ENCODE results near the gene NAGLU.

The NAGLU gene

GRCh38 chr17:42536048-42536371 lies at the start of gene NAGLU:
Gene NAGLU (plus strand): TSS chr17:42536241. CDS start chr17:42536273, 32 bp downstream.
- no peak for DNase-seq (ENCODE audit: low read depth, low spot score)

- no peak for DNase-seq (ENCODE audit: low read depth, low spot score)
These were observed 48.0 kb upstream of the NAGLU start for GRCh38 chr17:42488032-42488431.

- DNase-seq (ENCODE audit: low read depth, low spot score) = no peak
These were observed 42.7 kb upstream of the NAGLU start for GRCh38 chr17:42493319-42493718.

DNA sequence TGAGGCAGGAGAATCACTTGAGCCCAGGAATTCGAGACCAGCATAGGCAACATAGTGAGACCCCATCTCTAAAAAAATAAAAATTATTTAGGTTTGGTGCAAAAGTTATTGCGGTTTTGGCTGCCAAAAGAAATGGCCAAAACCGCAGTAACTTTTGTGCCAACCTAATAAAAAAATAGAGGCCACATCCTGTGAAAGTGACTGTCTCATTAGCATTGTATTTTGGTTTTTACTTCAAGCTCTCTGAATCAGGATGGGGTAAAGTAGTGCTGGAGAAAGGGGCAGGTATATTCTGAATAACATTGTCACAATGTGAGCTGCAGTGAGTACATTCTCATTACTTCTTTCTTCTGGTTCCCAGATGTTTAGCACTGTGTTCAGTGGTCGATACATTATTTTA lies 41.4 kb upstream of the NAGLU start:
- DNase-seq (ENCODE audit: low read depth, low spot score) = no peak

GRCh38 chr17:42498828-42499227 lies 37.2 kb upstream of the NAGLU start:
- DNase-seq (ENCODE audit: low read depth, low spot score) = no peak

- no peak for DNase-seq (ENCODE audit: low read depth, low spot score)
These were observed 34.0 kb upstream of the NAGLU start for GRCh38 chr17:42502091-42502490.

GRCh38 chr17:42502926-42503325 lies 33.1 kb upstream of the NAGLU start:
- no peak for DNase-seq (ENCODE audit: low read depth, low spot score)

DNA sequence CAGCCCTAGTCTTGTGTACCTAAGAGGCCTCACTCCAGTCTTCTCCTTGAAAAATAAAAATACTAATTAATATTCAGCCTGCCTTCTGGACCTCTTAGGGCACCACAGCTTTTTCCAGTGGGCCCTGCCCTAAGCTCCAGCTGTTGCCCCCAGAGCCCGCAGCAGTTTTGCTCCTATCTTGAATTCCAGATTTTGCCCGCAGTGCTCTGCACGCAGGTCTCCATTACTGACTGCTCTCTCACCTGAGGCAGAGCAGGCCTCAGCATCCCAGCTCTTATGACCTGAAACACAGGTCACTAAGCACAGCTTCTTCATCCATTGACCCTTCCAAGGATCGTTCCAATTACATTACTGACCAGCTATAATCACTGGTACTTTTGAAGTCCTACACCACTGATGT lies 28.4 kb upstream of the NAGLU start:
- no peak for DNase-seq (ENCODE audit: low read depth, low spot score)

DNA sequence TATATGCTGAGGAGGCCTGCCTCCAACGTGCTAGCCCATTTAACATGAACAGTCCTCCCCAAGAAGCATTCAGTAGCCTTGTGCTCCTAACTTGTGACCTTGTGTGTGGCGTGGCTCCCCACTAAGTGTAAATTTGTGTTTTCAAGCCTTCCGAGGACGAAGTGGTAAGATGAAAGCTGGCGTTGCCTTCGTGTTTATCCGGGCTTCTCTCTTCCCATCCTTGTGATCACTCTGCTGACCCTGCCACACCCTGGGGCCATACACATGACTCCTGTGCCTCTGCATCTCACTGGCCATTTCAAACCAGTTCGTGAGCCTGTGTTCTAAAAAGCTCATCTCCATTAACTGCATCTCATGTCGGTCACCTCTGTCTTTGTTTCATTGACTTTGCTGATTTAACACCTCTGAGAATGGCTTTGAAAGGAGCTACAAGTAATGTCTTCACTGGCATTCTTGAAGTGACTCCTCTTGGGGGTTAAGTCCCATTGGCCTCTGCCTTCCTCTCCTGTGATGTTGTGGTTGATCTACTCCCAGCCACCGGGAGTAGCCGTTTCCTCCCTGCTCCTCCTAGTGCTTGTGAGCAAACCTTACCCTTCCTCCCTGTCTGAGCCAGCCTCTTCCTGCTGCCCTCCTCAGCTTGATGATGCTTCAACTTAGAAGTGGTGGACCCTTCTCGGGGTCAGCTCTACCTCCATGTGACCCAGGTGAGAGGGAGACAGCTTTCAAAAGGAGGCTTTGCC lies 27.4 kb upstream of the NAGLU start:
- no peak for DNase-seq (ENCODE audit: low read depth, low spot score)

- DNase-seq (ENCODE audit: low read depth, low spot score) = no peak
These were observed 26.6 kb upstream of the NAGLU start for GRCh38 chr17:42509409-42509808.

- no peak for DNase-seq (ENCODE audit: low read depth, low spot score)
These were observed 26.2 kb upstream of the NAGLU start for GRCh38 chr17:42509841-42510240.

GRCh38 chr17:42512246-42512645 lies 23.8 kb upstream of the NAGLU start:
- DNase-seq (ENCODE audit: low read depth, low spot score) = no peak

- no peak for DNase-seq (ENCODE audit: low read depth, low spot score)
These were observed 23.2 kb upstream of the NAGLU start for GRCh38 chr17:42512733-42513251.

DNA sequence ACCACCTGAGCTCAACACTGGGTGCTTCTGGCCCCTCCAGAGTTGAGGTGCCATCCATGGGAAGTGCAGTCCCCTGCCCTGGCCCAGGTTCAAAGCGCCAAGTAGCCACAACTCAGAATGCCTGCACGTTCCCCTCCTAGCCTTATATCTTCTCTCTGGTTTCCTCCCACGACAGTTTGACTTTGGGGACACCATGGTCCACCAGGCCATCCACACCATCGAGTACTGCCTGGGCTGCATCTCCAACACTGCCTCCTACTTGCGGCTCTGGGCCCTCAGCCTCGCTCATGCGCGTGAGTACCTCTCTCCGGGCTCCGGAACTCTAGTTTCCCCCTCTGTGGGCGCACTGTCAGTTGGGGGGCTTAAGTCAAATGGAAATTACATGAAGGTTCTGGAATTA lies 22.4 kb upstream of the NAGLU start:
- DNase-seq (ENCODE audit: low read depth, low spot score) = no peak

GRCh38 chr17:42514279-42514678 lies 21.8 kb upstream of the NAGLU start:
- DNase-seq (ENCODE audit: low read depth, low spot score) = no peak

DNA sequence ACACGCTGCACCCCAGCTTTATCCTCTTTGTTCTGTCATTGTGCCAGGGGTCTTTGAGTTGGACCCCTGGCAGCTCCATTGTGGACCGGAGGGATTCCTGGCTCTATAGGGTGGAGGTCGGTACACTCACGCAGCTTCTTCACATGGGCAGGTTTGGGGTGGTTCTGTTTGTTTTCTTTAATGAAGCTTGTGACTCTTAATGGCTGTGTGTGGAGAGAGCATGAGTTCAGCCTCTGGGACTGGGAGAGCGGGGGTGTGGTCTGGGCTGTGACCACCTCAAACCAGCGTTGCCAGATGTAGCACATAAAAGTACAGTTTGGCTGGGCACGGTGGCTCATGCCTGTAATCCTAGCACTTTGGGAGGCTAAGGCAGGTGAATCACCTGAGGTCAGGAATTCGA lies 21.2 kb upstream of the NAGLU start:
- DNase-seq (ENCODE audit: low read depth, low spot score) = no peak

GRCh38 chr17:42517516-42517915 lies 18.5 kb upstream of the NAGLU start:
- DNase-seq (ENCODE audit: low read depth, low spot score) = no peak

DNA sequence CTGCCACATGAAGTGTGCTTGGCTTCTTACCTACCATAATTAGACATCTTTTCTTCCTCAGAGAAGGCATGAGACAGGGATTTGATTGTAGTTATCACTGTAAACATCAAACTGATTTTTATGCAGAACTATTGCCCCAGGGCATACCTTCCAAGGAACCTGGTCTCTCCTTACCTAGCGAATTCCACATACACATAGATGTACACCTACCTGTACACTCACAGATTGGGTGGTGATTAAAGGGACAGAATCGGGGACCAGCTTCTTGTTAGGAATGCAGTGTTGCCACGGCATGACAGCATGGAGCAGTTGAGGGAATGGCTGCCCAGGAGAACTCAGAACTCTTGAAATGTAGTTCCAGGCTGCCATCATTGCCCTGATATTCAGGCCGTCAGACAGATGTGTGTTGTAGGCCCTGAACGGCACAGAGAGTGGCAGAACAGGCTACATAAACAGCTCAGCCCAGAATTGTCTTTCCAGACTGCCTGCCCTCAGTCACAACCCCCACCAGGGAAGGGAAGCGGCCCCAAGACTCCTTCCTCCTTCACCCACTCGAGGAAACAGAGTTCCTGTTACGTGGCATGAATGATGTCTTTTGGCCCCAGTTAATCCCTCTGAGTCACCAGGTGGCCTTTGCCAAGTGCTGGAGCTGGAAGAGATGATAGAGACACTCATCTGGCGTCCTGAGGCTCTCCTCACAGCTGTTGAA lies 17.8 kb upstream of the NAGLU start:
- DNase-seq (ENCODE audit: low read depth, low spot score) = no peak

- DNase-seq (ENCODE audit: low read depth, low spot score) = no peak
These were observed 17.1 kb upstream of the NAGLU start for GRCh38 chr17:42518755-42519545.

GRCh38 chr17:42519546-42520491 lies 16.2 kb upstream of the NAGLU start:
- DNase-seq (ENCODE audit: low read depth, low spot score) = no peak

- DNase-seq (ENCODE audit: low read depth, low spot score) = no peak
These were observed 15.5 kb upstream of the NAGLU start for GRCh38 chr17:42520540-42520951.
